ENCODE results near the gene ASTL. TPM values are rescaled to one million over a fixed set of nuclear protein-coding genes. Genes with fewer than 3 reads are reported as not detected.

ASTL gene
- total RNA-seq, 1 donor from 2014 or later = not detected

DNA sequence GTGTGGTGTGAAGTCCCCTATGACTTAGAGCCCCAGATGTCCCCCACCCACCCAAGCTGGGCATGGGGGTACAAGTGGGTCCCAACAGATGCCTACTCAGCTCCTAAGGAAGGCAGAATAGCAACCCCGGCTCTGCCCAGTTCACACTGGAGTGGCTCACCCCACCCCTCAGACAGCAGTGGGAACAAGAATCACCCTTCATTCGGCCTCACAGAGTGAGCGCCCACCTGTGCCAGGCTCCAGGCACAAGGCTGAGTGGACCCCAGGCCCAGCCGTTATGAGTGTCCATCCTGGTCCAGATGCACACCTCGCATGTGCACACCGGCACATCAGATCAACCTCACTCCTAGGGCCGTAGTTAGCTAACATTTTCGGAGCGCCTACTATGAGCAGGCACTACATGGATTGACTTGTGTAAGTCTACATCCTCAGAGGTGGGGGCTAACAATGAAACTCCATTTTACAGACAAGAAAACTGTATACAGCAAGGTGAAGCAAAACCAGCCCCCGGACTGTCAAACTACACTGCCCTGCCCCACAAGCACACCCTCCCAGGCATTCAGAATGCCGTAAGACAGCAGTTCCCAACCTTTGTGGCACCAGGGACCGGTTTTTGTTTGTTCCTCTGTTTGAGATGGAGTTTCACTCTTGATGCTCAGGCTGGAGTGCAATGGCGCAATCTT lies 2.8 kb upstream of the ASTL start:
- no peak overlapping the region for H3K9ac ChIP-seq (ENCODE audit: low read depth in 1 of 3, low read length in 3 of 3)
- H3K27ac ChIP-seq (ENCODE audit: low read depth, low read length) = no peak overlapping the region
- peaks cover 9 to 14% (median 12%) of the 10 kb centered on the region in 3 donors for H3K4me1 ChIP-seq (ENCODE audit: control insufficient read depth in 3 of 3, insufficient read depth in 3 of 3, low read length in 3 of 3)
- peaks cover 0 to 3% (median 2%) of the 10 kb centered on the region in 3 donors for H3K36me3 ChIP-seq (ENCODE audit: control insufficient read depth in 3 of 3, insufficient read depth in 3 of 3, low read length in 3 of 3)
- no peak overlapping the region for H3K4me3 ChIP-seq (ENCODE audit: low read length in 3 of 3)
- H3K27me3 ChIP-seq (ENCODE audit: control insufficient read depth in 3 of 3, insufficient read depth in 3 of 3, low read length in 3 of 3) = peaks cover 5 to 9% (median 7%) of the 10 kb centered on the region in 3 donors
- no peaks in the 10 kb centered on the region for H3K9me3 ChIP-seq (ENCODE audit: control insufficient read depth in 3 of 3, low read length in 3 of 3)

DNA sequence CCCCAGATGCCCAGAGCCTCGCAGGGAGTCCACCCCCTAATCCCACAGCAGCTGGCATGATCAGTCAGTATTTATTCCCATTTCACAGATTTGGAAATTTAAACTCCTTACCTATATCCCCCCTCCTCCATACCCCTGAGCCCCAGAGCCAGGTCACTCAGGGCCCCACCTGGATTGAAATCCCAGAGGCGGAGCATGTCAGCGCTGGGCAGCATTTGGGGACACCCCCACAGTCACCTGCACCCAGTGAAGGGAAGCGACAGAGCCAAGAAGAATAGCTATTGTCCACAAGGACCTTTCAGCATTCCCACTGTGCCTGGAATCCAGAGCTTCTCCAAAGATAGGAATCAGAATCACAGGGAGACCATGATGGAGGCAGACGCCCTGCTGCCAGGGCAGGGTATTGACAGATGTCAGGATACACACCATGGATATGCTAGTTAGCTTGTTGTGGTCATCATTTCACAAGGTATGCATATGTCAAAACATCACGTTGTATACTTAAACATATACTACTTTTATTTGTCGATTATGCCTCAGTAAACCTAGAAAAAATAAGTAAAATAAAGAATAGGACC lies 968 bp upstream of the ASTL start:
- Histone ChIP-seq H3K9ac (ENCODE audit: low read depth in 1 of 3, low read length in 3 of 3) (no peak overlapping the region), H3K36me3 (ENCODE audit: control insufficient read depth in 3 of 3, insufficient read depth in 3 of 3, low read length in 3 of 3) (peaks cover 0 to 3% (median 2%) of the 10 kb centered on the region in 3 donors), H3K4me1 (ENCODE audit: control insufficient read depth in 3 of 3, insufficient read depth in 3 of 3, low read length in 3 of 3) (peaks cover 2 to 7% (median 3%) of the 10 kb centered on the region in 3 donors), H3K27ac (ENCODE audit: low read depth, low read length) (no peak overlapping the region), H3K4me3 (ENCODE audit: low read length in 3 of 3) (no peak overlapping the region), H3K27me3 (ENCODE audit: control insufficient read depth in 3 of 3, insufficient read depth in 3 of 3, low read length in 3 of 3) (peaks cover 5 to 17% (median 7%) of the 10 kb centered on the region in 3 donors), H3K9me3 (ENCODE audit: control insufficient read depth in 3 of 3, low read length in 3 of 3) (no peaks in the 10 kb centered on the region)

DNA sequence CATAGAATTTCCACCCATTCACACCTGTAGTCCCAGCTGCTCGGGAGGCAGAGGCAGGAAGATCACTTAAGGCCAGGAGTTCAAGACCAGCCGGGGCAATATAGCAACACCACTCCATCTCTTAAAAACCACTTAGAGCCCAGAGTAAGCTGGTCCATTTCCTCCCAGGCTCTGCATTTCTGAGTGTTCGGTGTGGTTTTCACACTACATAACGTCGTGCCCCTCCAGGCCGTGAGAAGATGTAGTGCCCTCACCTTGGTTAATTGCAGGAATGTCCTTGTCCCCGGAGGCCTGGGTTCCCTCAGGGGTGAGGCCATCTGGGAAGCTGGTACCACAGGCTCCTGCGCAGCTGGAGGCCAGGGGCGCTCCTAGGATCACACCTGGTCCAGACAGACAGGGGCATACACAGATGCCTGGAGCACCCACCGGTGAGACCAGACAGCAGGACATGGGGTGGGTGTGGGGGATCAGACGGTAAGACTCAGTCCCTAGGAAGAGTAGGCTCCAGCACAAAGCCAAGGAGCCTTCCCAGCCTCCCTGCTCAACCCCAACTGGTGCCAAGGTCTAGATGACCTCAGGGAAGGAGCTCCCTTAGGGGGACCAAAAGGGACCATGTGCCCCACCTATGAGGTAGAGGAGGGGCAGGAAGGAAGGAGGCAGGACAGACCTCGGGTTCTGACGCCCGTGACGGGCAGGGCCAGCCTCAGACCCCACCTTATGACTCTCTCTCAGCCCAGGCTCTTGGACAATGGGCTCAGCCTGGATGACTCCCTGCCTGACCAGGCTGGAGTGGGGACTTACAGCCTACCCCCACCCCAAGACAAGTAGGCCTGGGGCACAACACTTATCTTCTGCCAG lies 752 bp downstream of the ASTL start:
- no peaks in the 10 kb centered on the region for H3K4me1 ChIP-seq (ENCODE audit: control insufficient read depth in 3 of 3, insufficient read depth in 3 of 3, low read length in 3 of 3)
- H3K27me3 ChIP-seq (ENCODE audit: control insufficient read depth in 3 of 3, insufficient read depth in 3 of 3, low read length in 3 of 3) = peaks cover 5 to 29% (median 7%) of the 10 kb centered on the region in 3 donors
- H3K4me3 ChIP-seq (ENCODE audit: low read length in 3 of 3) = no peak overlapping the region
- no peak overlapping the region for H3K9ac ChIP-seq (ENCODE audit: low read depth in 1 of 3, low read length in 3 of 3)
- H3K9me3 ChIP-seq (ENCODE audit: control insufficient read depth in 3 of 3, low read length in 3 of 3) = no peaks in the 10 kb centered on the region
- no peak overlapping the region for H3K27ac ChIP-seq (ENCODE audit: low read depth, low read length)
- H3K36me3 ChIP-seq (ENCODE audit: control insufficient read depth in 3 of 3, insufficient read depth in 3 of 3, low read length in 3 of 3) = no peaks in the 10 kb centered on the region

DNA sequence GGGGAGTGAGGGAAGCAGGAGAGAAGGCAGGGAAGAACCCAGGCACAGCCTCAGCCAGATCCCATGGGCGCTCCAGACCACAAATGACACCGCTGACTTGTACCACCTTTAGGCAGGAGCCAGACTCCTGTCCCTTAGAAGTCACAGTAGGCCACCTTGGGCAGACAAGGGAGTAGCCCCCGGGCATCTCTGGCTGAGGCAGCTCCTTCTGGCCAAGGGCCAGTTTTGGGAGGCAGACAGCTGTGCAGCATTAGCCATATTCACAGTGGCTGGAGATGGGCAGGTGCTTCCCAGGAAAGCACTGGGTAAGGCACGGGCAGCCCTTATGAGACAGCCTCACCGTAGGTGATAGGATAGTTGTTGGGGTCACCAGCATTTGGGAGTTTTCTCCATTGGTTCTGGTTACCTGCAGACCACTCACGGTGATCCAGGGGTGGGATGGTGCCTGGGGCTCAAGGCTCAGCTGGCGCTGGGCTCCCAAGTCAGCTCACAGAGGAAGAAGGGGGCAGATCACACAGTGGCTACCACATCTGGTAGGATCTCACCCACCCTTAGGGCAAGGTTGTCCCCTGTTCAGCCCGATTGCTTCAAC lies 2.1 kb downstream of the ASTL start:
- H3K9me3 ChIP-seq (ENCODE audit: control insufficient read depth in 3 of 3, low read length in 3 of 3) = no peaks in the 10 kb centered on the region
- peaks cover 5 to 37% (median 7%) of the 10 kb centered on the region in 3 donors for H3K27me3 ChIP-seq (ENCODE audit: control insufficient read depth in 3 of 3, insufficient read depth in 3 of 3, low read length in 3 of 3)
- no peaks in the 10 kb centered on the region for H3K4me1 ChIP-seq (ENCODE audit: control insufficient read depth in 3 of 3, insufficient read depth in 3 of 3, low read length in 3 of 3)
- no peak overlapping the region for H3K9ac ChIP-seq (ENCODE audit: low read depth in 1 of 3, low read length in 3 of 3)
- H3K27ac ChIP-seq (ENCODE audit: low read depth, low read length) = no peak overlapping the region
- H3K4me3 ChIP-seq (ENCODE audit: low read length in 3 of 3) = no peak overlapping the region
- no peaks in the 10 kb centered on the region for H3K36me3 ChIP-seq (ENCODE audit: control insufficient read depth in 3 of 3, insufficient read depth in 3 of 3, low read length in 3 of 3)

DNA sequence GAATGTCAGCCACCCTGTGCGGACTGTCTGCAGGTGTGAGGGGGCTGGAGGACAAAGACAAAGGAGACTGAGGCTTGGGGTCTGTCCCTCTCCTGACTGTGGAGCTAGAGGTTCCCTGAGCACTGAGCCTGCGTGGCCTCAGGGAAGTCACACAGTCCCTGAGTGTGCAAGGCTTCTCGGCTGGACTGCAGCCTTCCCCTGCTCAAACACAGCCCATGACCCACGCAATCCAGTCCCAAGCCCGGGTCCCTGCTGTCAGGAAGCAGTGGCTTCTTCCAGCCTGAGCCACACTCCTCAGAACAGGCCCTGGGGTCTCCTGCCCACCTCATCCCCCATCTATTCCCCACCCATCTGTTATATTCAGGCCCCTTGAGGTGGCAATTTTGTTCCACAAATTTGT lies 2.7 kb downstream of the ASTL start:
- peaks cover 5 to 37% (median 7%) of the 10 kb centered on the region in 3 donors for H3K27me3 ChIP-seq (ENCODE audit: control insufficient read depth in 3 of 3, insufficient read depth in 3 of 3, low read length in 3 of 3)
- H3K4me3 ChIP-seq (ENCODE audit: low read length in 3 of 3) = no peak overlapping the region
- H3K4me1 ChIP-seq (ENCODE audit: control insufficient read depth in 3 of 3, insufficient read depth in 3 of 3, low read length in 3 of 3) = no peaks in the 10 kb centered on the region
- H3K27ac ChIP-seq (ENCODE audit: low read depth, low read length) = no peak overlapping the region
- no peak overlapping the region for H3K9ac ChIP-seq (ENCODE audit: low read depth in 1 of 3, low read length in 3 of 3)
- no peaks in the 10 kb centered on the region for H3K36me3 ChIP-seq (ENCODE audit: control insufficient read depth in 3 of 3, insufficient read depth in 3 of 3, low read length in 3 of 3)
- H3K9me3 ChIP-seq (ENCODE audit: control insufficient read depth in 3 of 3, low read length in 3 of 3) = no peaks in the 10 kb centered on the region

DNA sequence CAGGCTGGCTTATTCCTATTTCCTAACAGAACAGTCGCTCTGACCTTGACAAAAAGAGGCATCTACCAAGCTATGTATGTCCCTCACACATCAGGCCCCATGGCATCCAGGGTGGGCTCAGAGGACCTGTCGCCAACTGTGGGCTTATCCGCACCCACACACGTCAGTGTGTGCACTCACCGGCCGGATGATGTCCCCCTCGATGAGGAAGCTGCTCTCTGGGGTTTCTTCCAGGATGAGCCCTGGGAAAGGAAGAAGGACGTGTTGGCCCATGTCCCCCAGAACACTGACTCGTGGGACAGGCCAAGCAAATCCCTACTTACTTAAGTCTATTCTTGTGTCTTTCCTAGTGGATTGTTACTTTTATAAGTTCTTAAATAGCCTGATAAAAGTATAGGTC lies 3.1 kb downstream of the ASTL start:
- H3K27me3 ChIP-seq (ENCODE audit: control insufficient read depth in 3 of 3, insufficient read depth in 3 of 3, low read length in 3 of 3) = peaks cover 5 to 37% (median 7%) of the 10 kb centered on the region in 3 donors
- no peaks in the 10 kb centered on the region for H3K36me3 ChIP-seq (ENCODE audit: control insufficient read depth in 3 of 3, insufficient read depth in 3 of 3, low read length in 3 of 3)
- H3K9ac ChIP-seq (ENCODE audit: low read depth in 1 of 3, low read length in 3 of 3) = no peak overlapping the region
- no peak overlapping the region for H3K4me3 ChIP-seq (ENCODE audit: low read length in 3 of 3)
- no peaks in the 10 kb centered on the region for H3K4me1 ChIP-seq (ENCODE audit: control insufficient read depth in 3 of 3, insufficient read depth in 3 of 3, low read length in 3 of 3)
- no peak overlapping the region for H3K27ac ChIP-seq (ENCODE audit: low read depth, low read length)
- no peaks in the 10 kb centered on the region for H3K9me3 ChIP-seq (ENCODE audit: control insufficient read depth in 3 of 3, low read length in 3 of 3)

DNA sequence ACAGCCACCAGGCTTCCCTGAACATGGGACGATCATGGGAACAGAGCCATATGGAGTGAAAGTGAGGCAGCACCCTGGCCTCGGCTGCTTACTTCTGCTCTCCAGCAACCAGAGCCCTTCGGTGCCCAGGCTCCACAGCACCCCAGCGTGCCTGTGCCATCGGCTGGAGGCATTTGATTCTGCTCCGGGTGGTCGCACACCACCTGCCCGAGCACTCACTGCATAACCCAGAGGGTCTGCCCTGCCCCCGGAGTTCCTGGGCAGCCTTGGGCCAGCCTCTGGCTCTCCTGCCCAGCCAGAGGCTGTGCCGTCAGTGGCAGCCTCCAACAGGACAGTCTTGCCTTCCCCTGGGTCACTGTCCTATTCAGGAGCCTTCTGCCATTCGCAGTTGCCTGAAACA lies 3.9 kb downstream of the ASTL start:
- Histone ChIP-seq H3K9ac (ENCODE audit: low read depth in 1 of 3, low read length in 3 of 3) (no peak overlapping the region), H3K4me3 (ENCODE audit: low read length in 3 of 3) (no peak overlapping the region), H3K4me1 (ENCODE audit: control insufficient read depth in 3 of 3, insufficient read depth in 3 of 3, low read length in 3 of 3) (no peaks in the 10 kb centered on the region), H3K27me3 (ENCODE audit: control insufficient read depth in 3 of 3, insufficient read depth in 3 of 3, low read length in 3 of 3) (peaks cover 5 to 41% (median 7%) of the 10 kb centered on the region in 3 donors), H3K36me3 (ENCODE audit: control insufficient read depth in 3 of 3, insufficient read depth in 3 of 3, low read length in 3 of 3) (no peaks in the 10 kb centered on the region), H3K9me3 (ENCODE audit: control insufficient read depth in 3 of 3, low read length in 3 of 3) (no peaks in the 10 kb centered on the region), H3K27ac (ENCODE audit: low read depth, low read length) (no peak overlapping the region)

DNA sequence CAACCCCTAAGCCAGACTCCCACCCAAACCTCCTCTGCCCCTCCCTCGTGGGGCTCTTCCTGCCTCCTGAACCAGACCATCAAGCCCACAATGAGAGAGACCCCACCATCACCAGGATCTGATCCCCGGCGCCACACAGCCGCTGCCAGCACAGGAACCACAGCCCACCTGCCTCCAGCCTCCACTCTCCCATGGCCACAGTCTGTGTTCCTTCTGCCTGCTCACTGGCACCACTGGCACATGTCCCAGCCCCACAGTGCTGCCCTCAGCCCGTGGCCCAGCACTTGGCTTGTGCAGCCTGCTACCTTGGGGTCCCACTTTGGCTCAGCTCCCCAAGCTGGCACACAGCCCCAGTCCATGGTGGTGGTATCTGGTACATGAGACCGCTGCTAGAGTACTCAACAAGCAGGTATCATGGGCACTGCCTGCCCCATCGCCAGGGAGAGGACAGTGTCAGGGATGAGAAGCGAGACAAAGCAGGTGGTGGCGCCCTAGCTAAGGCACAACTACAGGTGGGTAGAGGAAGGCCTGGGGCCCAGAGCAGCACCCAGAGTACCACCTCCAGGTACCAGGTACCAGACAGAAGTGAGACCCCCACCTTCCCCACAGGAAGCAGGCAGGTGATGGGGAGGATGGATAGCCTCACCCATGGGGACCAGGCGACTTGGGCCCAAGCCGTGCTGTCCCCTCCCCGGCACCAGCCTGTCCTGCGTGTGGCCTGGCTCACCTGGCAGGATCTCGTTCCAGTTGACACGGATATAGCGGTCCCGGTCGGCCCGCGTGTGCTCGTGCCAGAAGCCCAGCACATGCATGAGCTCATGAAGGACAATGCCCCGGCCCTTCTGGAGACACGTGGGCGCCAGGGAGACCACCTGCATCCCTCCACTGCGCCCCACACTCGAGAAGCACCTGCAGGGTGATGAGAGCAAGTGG lies 6.2 kb downstream of the ASTL start:
- H3K36me3 ChIP-seq (ENCODE audit: control insufficient read depth in 3 of 3, insufficient read depth in 3 of 3, low read length in 3 of 3) = no peaks in the 10 kb centered on the region
- H3K27me3 ChIP-seq (ENCODE audit: control insufficient read depth in 3 of 3, insufficient read depth in 3 of 3, low read length in 3 of 3) = peaks cover 0 to 36% (median 0%) of the 10 kb centered on the region in 3 donors

DNA sequence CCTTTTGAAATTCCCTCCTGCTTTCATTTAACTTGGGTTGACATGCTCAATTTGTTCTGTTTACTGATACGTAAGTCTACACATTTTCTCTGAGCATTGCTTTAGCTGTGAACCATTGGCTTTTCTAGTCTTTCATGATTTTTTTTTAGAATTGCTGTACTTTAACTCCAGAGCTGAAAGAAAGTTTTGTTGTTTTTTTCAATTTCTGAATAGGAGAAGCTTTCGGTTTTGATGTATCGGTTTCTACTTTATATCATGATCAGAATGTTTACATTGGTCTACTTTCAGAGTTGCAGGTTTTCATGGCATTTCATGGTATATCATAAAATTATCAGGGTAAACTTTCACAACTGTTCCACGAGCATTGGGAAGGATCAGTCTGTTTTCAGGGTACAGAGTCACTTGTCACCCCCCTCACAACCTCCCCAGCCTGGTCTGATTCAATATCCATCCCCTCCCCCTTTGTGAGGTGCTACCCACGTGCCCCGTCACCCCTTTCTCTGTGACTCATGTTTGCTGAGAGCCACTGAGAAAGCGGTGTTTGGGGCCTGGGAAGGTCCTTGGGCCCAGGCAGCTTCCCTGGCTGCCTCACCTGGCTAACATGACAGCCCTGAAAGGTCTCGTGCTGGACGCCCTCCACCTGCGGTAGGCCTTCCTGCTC lies 7.0 kb downstream of the ASTL start:
- H3K4me3 ChIP-seq (ENCODE audit: low read length in 3 of 3) = no peak overlapping the region
- H3K9ac ChIP-seq (ENCODE audit: low read depth in 1 of 3, low read length in 3 of 3) = no peak overlapping the region
- H3K9me3 ChIP-seq (ENCODE audit: control insufficient read depth in 3 of 3, low read length in 3 of 3) = no peaks in the 10 kb centered on the region
- peaks cover 0 to 33% (median 0%) of the 10 kb centered on the region in 3 donors for H3K27me3 ChIP-seq (ENCODE audit: control insufficient read depth in 3 of 3, insufficient read depth in 3 of 3, low read length in 3 of 3)
- no peaks in the 10 kb centered on the region for H3K36me3 ChIP-seq (ENCODE audit: control insufficient read depth in 3 of 3, insufficient read depth in 3 of 3, low read length in 3 of 3)
- H3K4me1 ChIP-seq (ENCODE audit: control insufficient read depth in 3 of 3, insufficient read depth in 3 of 3, low read length in 3 of 3) = no peaks in the 10 kb centered on the region
- H3K27ac ChIP-seq (ENCODE audit: low read depth, low read length) = no peak overlapping the region

More for the DNA sequence above, 6.2 kb downstream of the ASTL start:
- Histone ChIP-seq H3K27ac (ENCODE audit: low read depth, low read length) (no peak overlapping the region), H3K9me3 (ENCODE audit: control insufficient read depth in 3 of 3, low read length in 3 of 3) (no peaks in the 10 kb centered on the region), H3K9ac (ENCODE audit: low read depth in 1 of 3, low read length in 3 of 3) (no peak overlapping the region), H3K4me3 (ENCODE audit: low read length in 3 of 3) (no peak overlapping the region), H3K4me1 (ENCODE audit: control insufficient read depth in 3 of 3, insufficient read depth in 3 of 3, low read length in 3 of 3) (no peaks in the 10 kb centered on the region)

Measured in skeletal muscle tissue (tissue), 4 donors.